ENCODE data around the gene MTG1. TPM values are rescaled to one million over a fixed set of nuclear protein-coding genes. Genes with fewer than 3 reads are reported as not detected.

Gene MTG1
- total and polyA plus RNA-seq, 2 experiments from 2014 or later, result 45.7 to 68.6 TPM

DNA sequence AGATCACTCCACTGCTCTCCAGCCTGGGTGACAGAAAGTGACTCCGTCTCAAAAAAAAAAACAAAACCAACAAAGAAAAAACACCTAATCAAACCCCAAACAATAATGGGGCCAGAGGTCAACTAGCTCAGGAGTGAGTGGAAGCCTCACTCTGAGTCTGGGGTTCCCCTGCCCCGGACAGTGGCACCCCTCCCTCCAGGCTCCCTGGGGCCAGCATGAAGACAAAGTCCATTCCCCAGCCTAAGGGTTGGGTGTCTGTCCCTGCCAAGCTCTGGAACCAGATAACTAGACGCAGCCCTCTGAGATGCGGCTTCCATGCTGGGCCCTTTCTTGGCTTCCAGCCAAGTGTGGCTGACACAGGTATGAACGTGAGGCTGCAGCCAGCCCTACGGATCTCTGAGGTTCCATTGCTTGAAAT, 34.4 kb upstream of the MTG1 start (continued):
- TF ChIP-seq JUNB (IDR thresholded peaks at IDR 0.05; ENCODE audit: unreplicated experiment) (no peak), POLR2AphosphoS5 (IDR thresholded peaks at IDR 0.05; ENCODE audit: low read depth) (no peak), EZH2phosphoT487 (IDR thresholded peaks at IDR 0.05; ENCODE audit: unreplicated experiment) (no peak), ZNF114 (CRISPR knock-in tag; IDR thresholded peaks at IDR 0.05) (no peak)

DNA sequence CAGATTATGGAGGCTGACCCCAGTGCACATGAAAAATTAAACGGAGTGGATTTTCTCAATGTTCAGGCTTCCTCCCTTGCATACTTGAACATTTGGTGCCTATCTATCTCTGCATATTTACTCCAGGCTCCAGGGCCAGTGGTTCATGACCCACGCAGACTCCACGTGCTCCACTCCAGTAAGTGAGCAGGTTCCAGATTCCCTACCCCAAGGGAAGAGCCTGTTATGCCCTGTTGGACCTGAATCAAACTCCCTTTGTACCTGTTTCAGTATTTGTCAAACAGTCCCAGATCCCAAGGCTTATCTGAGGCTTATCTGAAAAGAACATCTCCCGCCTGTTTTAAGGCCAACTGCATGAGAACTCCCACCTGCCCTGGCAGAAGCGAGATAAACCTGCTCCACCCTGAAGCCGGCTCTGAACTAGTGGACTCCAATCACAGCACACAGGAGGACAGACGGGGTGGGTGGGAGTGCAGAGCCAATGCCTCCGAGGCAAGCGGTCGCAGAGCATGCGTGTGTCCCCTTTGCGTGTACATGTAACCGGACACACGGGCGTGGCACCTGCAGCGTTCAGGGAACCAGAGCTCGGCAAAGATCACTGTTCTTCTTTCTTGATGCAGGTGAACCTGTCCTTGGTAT, 33.9 kb upstream of the MTG1 start:
- H2AFZ ChIP-seq, result no peak overlapping the region
- H3F3A ChIP-seq (replicated peaks; ENCODE audit: low read depth), result no peaks in the 10 kb centered on the region; the same call in 1 of the 2 replicates
- H3K9me2 ChIP-seq (ENCODE audit: insufficient read depth), result no peaks in the 10 kb centered on the region
- Mint-ChIP-seq H3K4me3 (no peak overlapping the region), H3K36me3 (ENCODE audit: low read depth) (peaks cover 30% of the 10 kb centered on the region), H3K27ac (no peak overlapping the region), H3K27me3 (ENCODE audit: insufficient read depth, low read depth, poor library complexity) (peaks cover 7% of the 10 kb centered on the region), H3K9me3 (no peaks in the 10 kb centered on the region), H3K4me1 (no peaks in the 10 kb centered on the region)
- ATAC-seq (no peak), DNase-seq (ENCODE audit: low spot score) (no peak)
- no peak overlapping the region for H3K4me2 ChIP-seq
- H3K27me3 ChIP-seq (ENCODE audit: insufficient read depth), result peaks cover 6% of the 10 kb centered on the region; the same call in 1 of the 2 replicates
- 0 out of 2 replicates have a peak, but pooled peaks cover 4% of the 10 kb centered on the region for H3K79me2 ChIP-seq (replicated peaks; ENCODE audit: insufficient read depth)
- no peaks in the 10 kb centered on the region; the same call in 1 of the 2 replicates for H4K20me1 ChIP-seq (replicated peaks; ENCODE audit: insufficient read depth)
- no peak overlapping the region for H3K4me3 ChIP-seq
- H3K4me1 ChIP-seq (ENCODE audit: insufficient read depth), result no peaks in the 10 kb centered on the region
- H3K27ac ChIP-seq (ENCODE audit: low read depth), result no peak overlapping the region
- H3K36me3 ChIP-seq (ENCODE audit: insufficient read depth), result no peaks in the 10 kb centered on the region
- TF ChIP-seq ZNF114 (CRISPR knock-in tag; IDR thresholded peaks at IDR 0.05), result no peak
- TF ChIP-seq ZNF331 (CRISPR knock-in tag; IDR thresholded peaks at IDR 0.05; ENCODE audit: low read depth), result no peak
- TF ChIP-seq, protein P1, sequence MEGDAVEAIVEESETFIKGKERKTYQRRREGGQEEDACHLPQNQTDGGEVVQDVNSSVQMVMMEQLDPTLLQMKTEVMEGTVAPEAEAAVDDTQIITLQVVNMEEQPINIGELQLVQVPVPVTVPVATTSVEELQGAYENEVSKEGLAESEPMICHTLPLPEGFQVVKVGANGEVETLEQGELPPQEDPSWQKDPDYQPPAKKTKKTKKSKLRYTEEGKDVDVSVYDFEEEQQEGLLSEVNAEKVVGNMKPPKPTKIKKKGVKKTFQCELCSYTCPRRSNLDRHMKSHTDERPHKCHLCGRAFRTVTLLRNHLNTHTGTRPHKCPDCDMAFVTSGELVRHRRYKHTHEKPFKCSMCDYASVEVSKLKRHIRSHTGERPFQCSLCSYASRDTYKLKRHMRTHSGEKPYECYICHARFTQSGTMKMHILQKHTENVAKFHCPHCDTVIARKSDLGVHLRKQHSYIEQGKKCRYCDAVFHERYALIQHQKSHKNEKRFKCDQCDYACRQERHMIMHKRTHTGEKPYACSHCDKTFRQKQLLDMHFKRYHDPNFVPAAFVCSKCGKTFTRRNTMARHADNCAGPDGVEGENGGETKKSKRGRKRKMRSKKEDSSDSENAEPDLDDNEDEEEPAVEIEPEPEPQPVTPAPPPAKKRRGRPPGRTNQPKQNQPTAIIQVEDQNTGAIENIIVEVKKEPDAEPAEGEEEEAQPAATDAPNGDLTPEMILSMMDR (conservative IDR thresholded peaks at IDR 0.05; ENCODE audit: low read depth in 2 of 2), result no peak
- TF ChIP-seq POLR2AphosphoS5 (IDR thresholded peaks at IDR 0.05; ENCODE audit: low read depth), result no peak
- no peak for TF ChIP-seq EZH2phosphoT487 (IDR thresholded peaks at IDR 0.05; ENCODE audit: unreplicated experiment)
- no peak for TF ChIP-seq STAT1 (IDR thresholded peaks at IDR 0.05; ENCODE audit: unreplicated experiment)
- TF ChIP-seq, protein P2, sequence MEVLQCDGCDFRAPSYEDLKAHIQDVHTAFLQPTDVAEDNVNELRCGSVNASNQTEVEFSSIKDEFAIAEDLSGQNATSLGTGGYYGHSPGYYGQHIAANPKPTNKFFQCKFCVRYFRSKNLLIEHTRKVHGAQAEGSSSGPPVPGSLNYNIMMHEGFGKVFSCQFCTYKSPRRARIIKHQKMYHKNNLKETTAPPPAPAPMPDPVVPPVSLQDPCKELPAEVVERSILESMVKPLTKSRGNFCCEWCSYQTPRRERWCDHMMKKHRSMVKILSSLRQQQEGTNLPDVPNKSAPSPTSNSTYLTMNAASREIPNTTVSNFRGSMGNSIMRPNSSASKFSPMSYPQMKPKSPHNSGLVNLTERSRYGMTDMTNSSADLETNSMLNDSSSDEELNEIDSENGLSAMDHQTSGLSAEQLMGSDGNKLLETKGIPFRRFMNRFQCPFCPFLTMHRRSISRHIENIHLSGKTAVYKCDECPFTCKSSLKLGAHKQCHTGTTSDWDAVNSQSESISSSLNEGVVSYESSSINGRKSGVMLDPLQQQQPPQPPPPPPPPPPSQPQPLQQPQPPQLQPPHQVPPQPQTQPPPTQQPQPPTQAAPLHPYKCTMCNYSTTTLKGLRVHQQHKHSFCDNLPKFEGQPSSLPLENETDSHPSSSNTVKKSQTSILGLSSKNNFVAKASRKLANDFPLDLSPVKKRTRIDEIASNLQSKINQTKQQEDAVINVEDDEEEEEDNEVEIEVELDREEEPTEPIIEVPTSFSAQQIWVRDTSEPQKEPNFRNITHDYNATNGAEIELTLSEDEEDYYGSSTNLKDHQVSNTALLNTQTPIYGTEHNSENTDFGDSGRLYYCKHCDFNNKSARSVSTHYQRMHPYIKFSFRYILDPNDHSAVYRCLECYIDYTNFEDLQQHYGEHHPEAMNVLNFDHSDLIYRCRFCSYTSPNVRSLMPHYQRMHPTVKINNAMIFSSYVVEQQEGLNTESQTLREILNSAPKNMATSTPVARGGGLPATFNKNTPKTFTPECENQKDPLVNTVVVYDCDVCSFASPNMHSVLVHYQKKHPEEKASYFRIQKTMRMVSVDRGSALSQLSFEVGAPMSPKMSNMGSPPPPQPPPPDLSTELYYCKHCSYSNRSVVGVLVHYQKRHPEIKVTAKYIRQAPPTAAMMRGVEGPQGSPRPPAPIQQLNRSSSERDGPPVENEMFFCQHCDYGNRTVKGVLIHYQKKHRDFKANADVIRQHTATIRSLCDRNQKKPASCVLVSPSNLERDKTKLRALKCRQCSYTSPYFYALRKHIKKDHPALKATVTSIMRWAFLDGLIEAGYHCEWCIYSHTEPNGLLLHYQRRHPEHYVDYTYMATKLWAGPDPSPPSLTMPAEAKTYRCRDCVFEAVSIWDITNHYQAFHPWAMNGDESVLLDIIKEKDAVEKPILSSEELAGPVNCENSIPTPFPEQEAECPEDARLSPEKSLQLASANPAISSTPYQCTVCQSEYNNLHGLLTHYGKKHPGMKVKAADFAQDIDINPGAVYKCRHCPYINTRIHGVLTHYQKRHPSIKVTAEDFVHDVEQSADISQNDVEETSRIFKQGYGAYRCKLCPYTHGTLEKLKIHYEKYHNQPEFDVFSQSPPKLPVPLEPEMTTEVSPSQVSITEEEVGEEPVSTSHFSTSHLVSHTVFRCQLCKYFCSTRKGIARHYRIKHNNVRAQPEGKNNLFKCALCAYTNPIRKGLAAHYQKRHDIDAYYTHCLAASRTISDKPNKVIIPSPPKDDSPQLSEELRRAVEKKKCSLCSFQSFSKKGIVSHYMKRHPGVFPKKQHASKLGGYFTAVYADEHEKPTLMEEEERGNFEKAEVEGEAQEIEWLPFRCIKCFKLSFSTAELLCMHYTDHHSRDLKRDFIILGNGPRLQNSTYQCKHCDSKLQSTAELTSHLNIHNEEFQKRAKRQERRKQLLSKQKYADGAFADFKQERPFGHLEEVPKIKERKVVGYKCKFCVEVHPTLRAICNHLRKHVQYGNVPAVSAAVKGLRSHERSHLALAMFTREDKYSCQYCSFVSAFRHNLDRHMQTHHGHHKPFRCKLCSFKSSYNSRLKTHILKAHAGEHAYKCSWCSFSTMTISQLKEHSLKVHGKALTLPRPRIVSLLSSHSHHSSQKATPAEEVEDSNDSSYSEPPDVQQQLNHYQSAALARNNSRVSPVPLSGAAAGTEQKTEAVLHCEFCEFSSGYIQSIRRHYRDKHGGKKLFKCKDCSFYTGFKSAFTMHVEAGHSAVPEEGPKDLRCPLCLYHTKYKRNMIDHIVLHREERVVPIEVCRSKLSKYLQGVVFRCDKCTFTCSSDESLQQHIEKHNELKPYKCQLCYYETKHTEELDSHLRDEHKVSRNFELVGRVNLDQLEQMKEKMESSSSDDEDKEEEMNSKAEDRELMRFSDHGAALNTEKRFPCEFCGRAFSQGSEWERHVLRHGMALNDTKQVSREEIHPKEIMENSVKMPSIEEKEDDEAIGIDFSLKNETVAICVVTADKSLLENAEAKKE (CRISPR knock-in tag; IDR thresholded peaks at IDR 0.05), result no peak
- no peak for TF ChIP-seq CREB1 (CRISPR knock-in tag; IDR thresholded peaks at IDR 0.05; ENCODE audit: low read depth)
- no peak for TF ChIP-seq NANOG (IDR thresholded peaks at IDR 0.05; ENCODE audit: borderline replicate concordance)
- TF ChIP-seq, protein P3, sequence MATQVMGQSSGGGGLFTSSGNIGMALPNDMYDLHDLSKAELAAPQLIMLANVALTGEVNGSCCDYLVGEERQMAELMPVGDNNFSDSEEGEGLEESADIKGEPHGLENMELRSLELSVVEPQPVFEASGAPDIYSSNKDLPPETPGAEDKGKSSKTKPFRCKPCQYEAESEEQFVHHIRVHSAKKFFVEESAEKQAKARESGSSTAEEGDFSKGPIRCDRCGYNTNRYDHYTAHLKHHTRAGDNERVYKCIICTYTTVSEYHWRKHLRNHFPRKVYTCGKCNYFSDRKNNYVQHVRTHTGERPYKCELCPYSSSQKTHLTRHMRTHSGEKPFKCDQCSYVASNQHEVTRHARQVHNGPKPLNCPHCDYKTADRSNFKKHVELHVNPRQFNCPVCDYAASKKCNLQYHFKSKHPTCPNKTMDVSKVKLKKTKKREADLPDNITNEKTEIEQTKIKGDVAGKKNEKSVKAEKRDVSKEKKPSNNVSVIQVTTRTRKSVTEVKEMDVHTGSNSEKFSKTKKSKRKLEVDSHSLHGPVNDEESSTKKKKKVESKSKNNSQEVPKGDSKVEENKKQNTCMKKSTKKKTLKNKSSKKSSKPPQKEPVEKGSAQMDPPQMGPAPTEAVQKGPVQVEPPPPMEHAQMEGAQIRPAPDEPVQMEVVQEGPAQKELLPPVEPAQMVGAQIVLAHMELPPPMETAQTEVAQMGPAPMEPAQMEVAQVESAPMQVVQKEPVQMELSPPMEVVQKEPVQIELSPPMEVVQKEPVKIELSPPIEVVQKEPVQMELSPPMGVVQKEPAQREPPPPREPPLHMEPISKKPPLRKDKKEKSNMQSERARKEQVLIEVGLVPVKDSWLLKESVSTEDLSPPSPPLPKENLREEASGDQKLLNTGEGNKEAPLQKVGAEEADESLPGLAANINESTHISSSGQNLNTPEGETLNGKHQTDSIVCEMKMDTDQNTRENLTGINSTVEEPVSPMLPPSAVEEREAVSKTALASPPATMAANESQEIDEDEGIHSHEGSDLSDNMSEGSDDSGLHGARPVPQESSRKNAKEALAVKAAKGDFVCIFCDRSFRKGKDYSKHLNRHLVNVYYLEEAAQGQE (IDR thresholded peaks at IDR 0.05; ENCODE audit: unreplicated experiment), result no peak
- no peak for TF ChIP-seq JUNB (IDR thresholded peaks at IDR 0.05; ENCODE audit: unreplicated experiment)
- TF ChIP-seq EZH2 (IDR thresholded peaks at IDR 0.05; ENCODE audit: low read depth, unreplicated experiment), result no peak
